Stimulated activated naive CD8-positive, alpha-beta T cell treated with anti-CD3 and anti-CD28 coated beads, Interleukin-15, amount 100 ng/mL, for 72 hours (primary cell): ENCODE results near the gene SIAE.

Experiments
- ATAC-seq: fragments of 150-1000 bp; cut with Tn5 transposase; 2 replicates; pipeline ENCODE4 v1.10.0; 2021; ENCODE audit warnings: mild to moderate bottlenecking, moderate library complexity
- DNase-seq, 2 donors: peaks; one replicate each; pipeline ENCODE4 v3.0.0; 2021 to 2022
- H3K27ac Mint-ChIP-seq, 2 donors: one replicate each; pipeline ENCODE4 v1.8.0; 2022; ENCODE audit warnings: mild to moderate bottlenecking in 2 of 2, mixed read lengths in 2 of 2, moderate library complexity in 2 of 2
- H3K27me3 Mint-ChIP-seq: one replicate; pipeline ENCODE4 v1.8.0; 2022; ENCODE audit warnings: mixed read lengths
- H3K4me1 Mint-ChIP-seq: one replicate; pipeline ENCODE4 v1.8.0; 2022; ENCODE audit warnings: mild to moderate bottlenecking, mixed read lengths
- H3K4me3 Mint-ChIP-seq, 2 donors: one replicate each; pipeline ENCODE4 v1.8.0; 2022; ENCODE audit warnings: mild to moderate bottlenecking in 2 of 2, mixed read lengths in 2 of 2, moderate library complexity in 1 of 2
- H3K9me3 Mint-ChIP-seq, 2 donors: one replicate each; pipeline ENCODE4 v1.8.0; 2022; ENCODE audit warnings: mixed read lengths in 2 of 2

SIAE gene

DNA sequence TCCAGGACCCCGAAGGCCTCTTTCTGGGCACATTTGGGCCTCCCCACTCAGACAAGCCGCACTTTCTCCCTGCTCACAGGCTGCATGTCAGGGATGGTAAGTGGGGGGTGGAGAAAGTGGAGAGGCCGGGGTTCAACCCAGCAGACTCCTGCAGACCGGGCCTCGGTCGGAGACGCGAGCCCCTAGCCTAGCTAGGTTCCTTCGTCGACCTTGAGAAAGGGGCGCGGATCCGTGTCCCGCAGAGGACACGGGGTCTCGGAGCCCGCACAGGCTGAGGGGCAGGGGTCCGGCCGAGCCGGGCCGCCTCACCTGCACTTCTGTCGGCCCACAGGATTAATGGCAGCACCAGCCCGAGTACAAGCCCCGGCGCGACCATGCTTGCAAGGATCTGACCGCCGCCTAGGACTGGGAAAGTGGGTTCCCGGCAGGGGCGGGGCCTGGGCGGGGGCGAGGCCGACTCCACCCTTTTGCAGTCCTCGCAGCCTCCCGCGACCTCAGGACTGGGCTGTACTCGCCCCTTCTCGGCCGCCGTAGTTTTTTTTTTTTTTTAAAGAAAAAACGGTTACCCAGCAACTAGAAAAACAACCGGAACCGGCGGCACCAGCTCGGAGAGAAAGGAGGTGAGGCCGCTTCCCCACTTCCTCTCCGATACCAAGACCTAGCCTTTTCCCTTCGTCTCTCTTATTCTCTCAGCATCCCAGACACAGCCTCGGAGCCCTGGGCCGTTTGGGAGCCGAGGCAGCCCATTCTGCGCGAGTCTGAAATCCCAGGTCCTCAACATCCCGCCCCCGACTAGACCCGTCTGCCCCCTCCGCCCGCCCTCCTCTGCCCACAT, at the start of gene SIAE, which contains the start of gene SPA17:
TSS of gene SIAE (minus strand) at position 407 of the 835 bp plus-strand sequence. CDS start at position 376, 31 bp downstream.
TSS of gene SPA17 (plus strand) at position 572 of the 835 bp plus-strand sequence. CDS start 1,361 bp downstream, outside the sequence.
- peak; percentile 81 to 91 for DNase-seq
- Mint-ChIP-seq H3K4me1 (peaks cover 47% of the 10 kb centered on the region), H3K4me3 (peak within 1 kb of the TSS; percentile 84 to 92)

DNA sequence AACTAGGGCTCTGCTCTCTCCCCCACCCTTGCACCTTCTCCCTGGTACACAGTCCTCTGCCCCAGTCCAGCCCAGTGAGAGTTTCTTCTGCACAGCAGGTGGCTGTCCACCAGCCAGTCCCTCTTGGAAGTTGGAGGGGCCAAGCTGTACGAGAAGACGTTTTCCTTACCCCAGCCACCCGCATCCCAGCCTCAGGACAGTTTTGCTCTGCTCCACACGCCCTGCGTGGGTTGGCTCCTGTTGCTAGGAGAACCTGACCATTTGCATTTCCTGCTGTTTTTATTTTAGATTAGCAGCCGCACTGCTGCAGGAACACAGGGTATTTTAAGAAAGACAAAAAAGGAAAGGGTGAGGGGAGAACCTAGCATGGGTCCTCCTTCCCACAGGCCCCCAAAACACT, 48.6 kb upstream of the SIAE start:
- Mint-ChIP-seq H3K4me1 (peaks cover 45% of the 10 kb centered on the region), H3K27me3 (peaks cover 76% of the 10 kb centered on the region), H3K9me3 (no peaks in the 10 kb centered on the region), H3K4me3 (no peak overlapping the region), H3K27ac (no peak overlapping the region)
- DNase-seq, result no peak
- no peak for ATAC-seq

More for the DNA sequence above, at the start of gene SIAE, which contains the start of gene SPA17:
- Mint-ChIP-seq H3K9me3 (no peaks in the 10 kb centered on the region), H3K27me3 (no peaks in the 10 kb centered on the region), H3K27ac (peak within 1 kb of the TSS; percentile 97 to 99)
- ATAC-seq, result peak; percentile 89

GRCh38 chr11:124719534-124719933, 46.0 kb upstream of the SIAE start:
- DNase-seq (no peak), ATAC-seq (no peak)
- Mint-ChIP-seq H3K4me1 (peaks cover 32% of the 10 kb centered on the region), H3K27me3 (peaks cover 81% of the 10 kb centered on the region), H3K4me3 (no peak overlapping the region), H3K27ac (no peak overlapping the region), H3K9me3 (no peaks in the 10 kb centered on the region)

DNA sequence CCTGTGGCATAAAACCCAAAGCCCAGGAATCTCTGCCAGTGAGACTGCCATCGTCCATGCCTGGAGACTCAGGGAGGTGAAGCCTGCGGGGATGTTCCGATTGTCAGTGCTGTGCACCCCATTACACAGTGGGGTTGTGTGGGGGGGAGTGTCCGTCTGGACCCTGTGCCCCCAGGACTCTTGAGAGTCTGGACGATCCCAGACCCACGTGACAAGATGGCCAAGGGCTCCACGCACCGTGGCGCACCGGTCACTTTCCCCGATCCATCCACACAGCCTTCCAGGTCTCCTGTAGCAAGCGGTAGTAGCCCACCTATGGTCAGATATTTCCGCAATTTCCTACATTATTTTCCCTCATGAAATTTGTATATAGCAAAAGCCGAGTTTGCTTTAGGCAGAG, 45.3 kb upstream of the SIAE start:
- Mint-ChIP-seq H3K4me3 (no peak overlapping the region), H3K4me1 (peaks cover 25% of the 10 kb centered on the region), H3K9me3 (no peaks in the 10 kb centered on the region), H3K27me3 (peaks cover 87% of the 10 kb centered on the region), H3K27ac (no peak overlapping the region)
- DNase-seq, result no peak
- ATAC-seq, result no peak

- Mint-ChIP-seq H3K9me3 (no peaks in the 10 kb centered on the region), H3K4me3 (peak overlapping the region; percentile 68 to 81), H3K4me1 (peaks cover 25% of the 10 kb centered on the region), H3K27ac (peak overlapping the region; percentile 66 to 68), H3K27me3 (peaks cover 86% of the 10 kb centered on the region)
- DNase-seq (peak in 1 of 2 donors; percentile 13), ATAC-seq (peak; percentile 66)
These were observed 44.5 kb upstream of the SIAE start for GRCh38 chr11:124717786-124718651.

DNA sequence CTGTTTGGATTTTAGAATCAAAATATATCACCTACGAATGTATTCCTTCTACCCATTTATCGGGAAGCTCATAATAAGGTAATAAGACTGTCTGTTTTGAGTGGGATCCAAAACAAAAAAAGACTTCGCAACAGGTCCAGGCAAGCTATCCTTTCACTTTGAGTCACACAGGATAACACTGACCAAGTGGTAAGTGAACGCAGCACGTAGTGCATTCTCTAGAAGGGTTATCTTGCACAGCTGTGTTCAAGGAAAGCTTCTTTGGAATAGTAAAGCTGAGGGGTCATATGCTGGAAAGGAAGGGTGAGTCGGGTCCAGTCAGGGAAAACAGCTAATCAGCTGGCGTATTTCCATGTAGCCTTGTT, 43.9 kb upstream of the SIAE start:
- Mint-ChIP-seq H3K27me3 (peaks cover 80% of the 10 kb centered on the region), H3K9me3 (no peaks in the 10 kb centered on the region), H3K4me1 (peaks cover 22% of the 10 kb centered on the region), H3K27ac (peak overlapping the region in 1 of 2 donors; percentile 68), H3K4me3 (peak overlapping the region; percentile 68 to 81)
- DNase-seq, result no peak
- ATAC-seq, result no peak

DNA sequence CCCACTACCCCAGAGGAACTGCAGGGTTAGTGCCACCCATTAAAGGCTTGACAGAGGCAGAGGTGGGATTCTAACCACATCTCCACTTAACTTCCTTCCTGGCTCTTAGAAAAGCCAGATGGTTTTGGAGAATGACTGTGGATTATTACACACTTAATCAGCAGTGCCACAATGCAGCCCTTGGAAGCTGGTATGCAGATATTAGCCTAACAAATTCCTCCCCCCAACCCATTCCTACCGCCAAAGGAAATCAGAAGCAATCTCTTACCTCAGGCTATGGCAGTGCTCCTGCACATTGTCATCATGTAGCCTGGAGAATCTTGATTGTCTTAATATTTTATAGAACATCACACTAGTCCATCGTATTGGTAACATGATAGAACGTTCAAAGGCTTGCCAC, 43.1 kb upstream of the SIAE start:
- Mint-ChIP-seq H3K27ac (no peak overlapping the region), H3K4me3 (no peak overlapping the region), H3K9me3 (no peaks in the 10 kb centered on the region), H3K27me3 (peaks cover 72% of the 10 kb centered on the region), H3K4me1 (peaks cover 14% of the 10 kb centered on the region)
- no peak for DNase-seq
- ATAC-seq, result no peak

DNA sequence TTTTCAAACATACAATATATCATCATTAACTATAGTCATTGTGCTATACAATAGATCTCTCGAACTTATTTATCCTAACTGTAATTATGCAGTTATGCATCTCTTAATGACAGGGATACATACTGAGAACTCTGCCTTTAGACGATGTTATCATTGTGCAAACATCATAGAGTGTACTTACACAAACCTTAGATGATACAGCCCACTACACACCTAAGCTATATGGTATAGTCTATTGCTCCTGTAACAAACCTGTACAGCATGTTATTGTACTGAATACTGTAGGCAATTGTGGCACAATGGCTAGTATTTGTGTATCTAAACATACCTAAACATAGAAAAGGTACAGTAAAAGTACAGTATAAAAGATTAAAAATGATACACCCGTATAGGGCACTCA, 38.9 kb upstream of the SIAE start:
- ATAC-seq (no peak), DNase-seq (no peak)
- Mint-ChIP-seq H3K27me3 (peaks cover 45% of the 10 kb centered on the region), H3K27ac (no peak overlapping the region), H3K4me1 (peaks cover 1% of the 10 kb centered on the region), H3K9me3 (peaks cover 4 to 14% of the 10 kb centered on the region in 2 donors), H3K4me3 (no peak overlapping the region)

DNA sequence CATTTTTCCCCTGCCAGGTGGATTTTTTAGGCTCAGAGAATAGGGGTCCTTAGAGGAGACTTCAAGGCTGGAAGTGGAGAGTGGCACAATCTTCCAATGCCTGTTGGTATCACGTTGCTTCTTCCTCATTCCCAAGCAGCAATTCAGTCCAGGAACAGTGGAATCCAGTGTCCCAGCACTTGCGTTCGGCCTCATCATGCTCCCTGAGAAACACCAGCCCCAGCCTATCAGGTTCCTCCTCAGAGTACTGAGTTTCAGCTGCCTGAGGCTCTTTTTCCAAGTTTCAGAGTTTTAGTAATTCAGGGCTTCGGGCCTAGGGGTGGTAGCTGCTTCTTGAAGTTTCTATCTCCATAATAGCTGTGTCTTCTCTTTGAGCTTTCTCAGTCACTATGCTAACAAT, 34.3 kb upstream of the SIAE start:
- no peak overlapping the region for H3K4me3 Mint-ChIP-seq
- peaks cover 7% of the 10 kb centered on the region for H3K27me3 Mint-ChIP-seq

DNA sequence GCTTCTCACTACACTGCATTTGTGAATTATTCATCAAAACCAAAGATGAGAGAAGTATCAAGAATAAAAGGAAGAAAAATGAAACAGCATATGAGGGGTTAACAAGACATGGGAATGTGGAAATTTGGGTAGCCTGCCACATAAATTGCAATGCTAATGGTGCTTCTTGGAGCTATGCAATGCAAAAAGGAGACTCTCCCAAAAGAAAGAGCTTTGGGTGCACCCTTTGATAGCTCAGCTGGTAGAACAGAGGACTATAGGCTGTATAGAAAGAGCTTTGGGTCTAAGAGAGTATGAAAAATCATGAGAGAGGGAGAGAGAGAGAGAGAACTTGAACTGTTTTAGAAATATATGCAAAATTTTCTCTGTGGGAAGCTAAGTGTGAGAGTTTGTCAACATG, 26.5 kb upstream of the SIAE start:
- Mint-ChIP-seq H3K9me3 (peaks cover 0 to 7% of the 10 kb centered on the region in 2 donors), H3K27ac (no peak overlapping the region), H3K27me3 (no peaks in the 10 kb centered on the region), H3K4me3 (no peak overlapping the region), H3K4me1 (no peaks in the 10 kb centered on the region)
- no peak for ATAC-seq
- DNase-seq, result no peak

More for the DNA sequence above, 34.3 kb upstream of the SIAE start:
- Mint-ChIP-seq H3K27ac (no peak overlapping the region), H3K9me3 (peaks cover 4 to 18% of the 10 kb centered on the region in 2 donors), H3K4me1 (no peaks in the 10 kb centered on the region)
- no peak for DNase-seq
- ATAC-seq, result no peak

- H3K27me3 Mint-ChIP-seq, result no peaks in the 10 kb centered on the region
- H3K4me1 Mint-ChIP-seq, result no peaks in the 10 kb centered on the region
- no peak overlapping the region for H3K4me3 Mint-ChIP-seq
- DNase-seq, result no peak
- no peak overlapping the region for H3K27ac Mint-ChIP-seq
- no peak for ATAC-seq
- peaks cover 0 to 7% of the 10 kb centered on the region in 2 donors for H3K9me3 Mint-ChIP-seq
These were observed 26.0 kb upstream of the SIAE start for GRCh38 chr11:124699547-124699946.

GRCh38 chr11:124693142-124693541, 19.6 kb upstream of the SIAE start:
- no peak overlapping the region for H3K4me3 Mint-ChIP-seq
- no peaks in the 10 kb centered on the region for H3K27me3 Mint-ChIP-seq
- H3K27ac Mint-ChIP-seq, result no peak overlapping the region
- no peaks in the 10 kb centered on the region for H3K9me3 Mint-ChIP-seq
- ATAC-seq, result no peak
- no peak for DNase-seq
- H3K4me1 Mint-ChIP-seq, result no peaks in the 10 kb centered on the region

GRCh38 chr11:124682443-124682842, 8.9 kb upstream of the SIAE start:
- no peaks in the 10 kb centered on the region for H3K4me1 Mint-ChIP-seq

GRCh38 chr11:124681421-124681820, 7.9 kb upstream of the SIAE start:
- Mint-ChIP-seq H3K27ac (no peak overlapping the region), H3K27me3 (no peaks in the 10 kb centered on the region), H3K9me3 (peaks cover 10 to 20% of the 10 kb centered on the region in 2 donors), H3K4me3 (no peak overlapping the region), H3K4me1 (peaks cover 1% of the 10 kb centered on the region)
- DNase-seq, result no peak
- ATAC-seq, result no peak

More at GRCh38 chr11:124682443-124682842, 8.9 kb upstream of the SIAE start:
- Mint-ChIP-seq H3K27ac (no peak overlapping the region), H3K27me3 (no peaks in the 10 kb centered on the region), H3K4me3 (no peak overlapping the region), H3K9me3 (peaks cover 18 to 26% of the 10 kb centered on the region in 2 donors)
- no peak for DNase-seq
- ATAC-seq, result no peak

- Mint-ChIP-seq H3K4me3 (no peak overlapping the region), H3K9me3 (peaks cover 10 to 13% of the 10 kb centered on the region in 2 donors), H3K27ac (no peak overlapping the region), H3K27me3 (no peaks in the 10 kb centered on the region), H3K4me1 (peaks cover 21% of the 10 kb centered on the region)
- ATAC-seq (no peak), DNase-seq (no peak)
These were observed 4.9 kb upstream of the SIAE start for GRCh38 chr11:124678416-124678815.

DNA sequence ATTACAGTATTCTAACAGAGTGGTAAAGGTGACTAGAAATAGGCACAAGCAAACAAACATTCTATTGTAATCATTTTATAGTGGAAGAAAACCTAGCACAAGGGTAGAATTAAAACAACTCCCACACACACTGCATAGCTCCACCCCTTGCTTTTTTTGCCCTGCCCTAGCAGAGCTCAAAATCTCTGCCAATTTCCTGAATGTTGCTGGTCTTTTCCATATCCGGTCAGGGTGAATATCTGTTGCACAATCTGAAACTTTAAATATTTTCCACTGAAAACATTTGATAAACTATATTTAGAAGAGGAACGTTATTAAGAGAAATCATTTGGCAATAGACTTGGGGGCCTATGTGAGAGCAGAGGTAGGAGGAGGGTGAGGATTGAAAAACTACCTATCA, 2.8 kb upstream of the SIAE start:
- Mint-ChIP-seq H3K4me3 (no peak overlapping the region), H3K9me3 (no peaks in the 10 kb centered on the region), H3K27ac (no peak overlapping the region), H3K4me1 (peaks cover 37% of the 10 kb centered on the region), H3K27me3 (no peaks in the 10 kb centered on the region)
- ATAC-seq, result no peak
- no peak for DNase-seq
